Dermis microvascular lymphatic vessel endothelial cell (primary cell): ENCODE measurements around the gene ALDH3A2. TPM values are rescaled to one million over a fixed set of nuclear protein-coding genes. Genes with fewer than 3 reads are reported as not detected.

ENCODE experiments used
- total RNA-seq: library from RNA; depleted of rRNA; stranded (reverse); fragments of >200 nt; gene quantifications from 2 replicates; pipeline ENCODE4 v1.2.1, GENCODE V29; 2014

Gene ALDH3A2
- total RNA-seq, 1 donor from 2014 or later, result 23.6 TPM

Other genes starting within 250 kb of the ALDH3A2 start
- 0.25 and 0.39 TPM in 2 replicates for gene RNF112, start 237.5 kb upstream of the ALDH3A2 start, total RNA-seq
- gene SLC47A1, start 114.9 kb upstream of the ALDH3A2 start, total RNA-seq, result 0.63 and 1.7 TPM in 2 replicates
- gene SLC47A2, start 67.8 kb downstream of the ALDH3A2 start, total RNA-seq, result not detected in 2 replicates
- gene ALDH3A1, start 99.5 kb downstream of the ALDH3A2 start, total RNA-seq, result under 0.01 and 0.38 TPM in 2 replicates
- 15.7 and 23.9 TPM in 2 replicates for gene ULK2, start 219.2 kb downstream of the ALDH3A2 start, total RNA-seq